ENCODE measurements around the gene LTB4R.
A peak's percentile ranks its signal among the peaks of the same experiment; 100 is the strongest.
"Not testable (repeated sequence)": the region's sequence is repeated elsewhere in the genome, so short reads cannot be mapped to it uniquely, and the experiment has no call there.

LTB4R gene

DNA sequence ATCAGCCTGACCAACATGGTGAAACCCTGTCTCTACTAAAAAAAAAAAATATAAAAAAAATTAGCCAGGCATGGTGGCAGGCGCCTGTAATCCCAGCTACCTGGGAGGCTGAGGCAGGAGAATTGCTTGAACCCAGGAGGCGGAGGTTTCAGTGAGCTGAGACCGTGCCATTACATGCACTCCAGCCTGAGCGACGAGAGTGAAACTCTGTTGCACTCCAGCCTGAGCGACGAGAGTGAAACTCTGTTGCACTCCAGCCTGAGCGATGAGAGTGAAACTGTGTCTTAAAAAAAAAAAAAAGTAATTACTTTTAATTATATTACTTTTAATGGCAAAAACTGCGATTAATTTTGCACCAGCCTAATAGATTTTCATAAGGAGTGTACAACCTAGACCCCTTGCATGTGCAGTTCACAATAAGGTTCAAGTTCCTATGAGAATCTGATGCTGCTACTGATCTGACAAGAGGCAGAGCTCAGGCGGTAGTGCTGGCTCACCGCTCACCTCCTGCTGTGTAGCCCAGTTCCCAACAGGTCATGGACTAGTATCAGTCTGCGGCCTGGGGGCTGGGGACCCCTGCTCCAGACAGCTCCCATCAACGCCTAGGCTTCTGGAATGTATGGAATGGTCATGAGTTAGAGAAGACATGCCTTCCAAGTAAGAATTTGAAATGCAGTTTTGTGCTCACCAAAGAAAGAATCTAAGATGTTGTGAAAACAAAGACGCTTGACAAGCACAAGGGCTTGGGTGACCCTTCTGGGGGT is 10.1 kb downstream of the LTB4R start:
- Histone ChIP-seq H3K4me1 (peaks cover 27% of the 10 kb centered on the region), H3K27ac (no peak overlapping the region), H3K36me3 (peaks cover 1% of the 10 kb centered on the region; the same call in 1 of the 2 replicates), H3K27me3 (no peaks in the 10 kb centered on the region), H3K4me3 (no peak overlapping the region), H3K9me3 (no peaks in the 10 kb centered on the region), H4K20me1 (no peaks in the 10 kb centered on the region), H3K4me2 (no peak overlapping the region), H3K9ac (no peak overlapping the region)
- no peak for TF ChIP-seq Cebpa-rat (IDR thresholded peaks at IDR 0.05)

DNA sequence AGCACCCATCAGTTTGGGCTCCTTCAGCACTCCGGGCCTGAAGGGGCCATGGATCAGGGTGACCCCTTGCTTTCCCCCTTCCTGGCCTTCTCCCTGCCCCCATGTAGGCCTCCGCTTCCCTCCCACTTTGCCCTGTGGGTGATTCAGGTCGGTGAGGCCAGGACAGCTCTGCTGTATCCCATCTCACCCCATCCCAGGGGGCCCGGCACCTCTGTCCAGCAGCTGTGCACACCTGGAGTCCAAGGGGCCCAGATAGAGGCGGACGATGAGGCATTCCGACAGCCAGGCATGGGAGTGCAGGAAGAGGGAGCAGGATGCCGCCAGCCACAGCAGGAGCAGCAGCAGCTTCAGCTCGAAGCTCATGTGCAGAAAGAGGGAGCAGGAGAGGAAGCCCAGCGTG is 11.4 kb downstream of the LTB4R start:
- H3K27me3 ChIP-seq = no peaks in the 10 kb centered on the region
- no peak overlapping the region for H3K27ac ChIP-seq
- no peak overlapping the region for H3K9ac ChIP-seq
- no peak for TF ChIP-seq Cebpa-rat (IDR thresholded peaks at IDR 0.05)
- no peak overlapping the region for H3K4me3 ChIP-seq
- no peaks in the 10 kb centered on the region for H3K9me3 ChIP-seq
- peak overlapping the region; percentile 28 for H3K4me2 ChIP-seq
- H3K36me3 ChIP-seq = no peaks in the 10 kb centered on the region
- peaks cover 40% of the 10 kb centered on the region for H3K4me1 ChIP-seq
- H4K20me1 ChIP-seq = no peaks in the 10 kb centered on the region

- TF ChIP-seq Cebpa-rat (IDR thresholded peaks at IDR 0.05) = no peak
- Histone ChIP-seq H3K4me1 (peaks cover 43% of the 10 kb centered on the region), H3K27me3 (no peaks in the 10 kb centered on the region)
Measured at GRCh38 chr14:24323341-24323740, 12.0 kb downstream of the LTB4R start.

GRCh38 chr14:24324024-24324423 is 12.7 kb downstream of the LTB4R start:
- Histone ChIP-seq H3K27ac (no peak overlapping the region), H3K27me3 (no peaks in the 10 kb centered on the region), H3K4me2 (no peak overlapping the region), H3K36me3 (no peaks in the 10 kb centered on the region), H4K20me1 (no peaks in the 10 kb centered on the region), H3K9me3 (no peaks in the 10 kb centered on the region), H3K9ac (no peak overlapping the region), H3K4me1 (peaks cover 49% of the 10 kb centered on the region), H3K4me3 (no peak overlapping the region)
- TF ChIP-seq Cebpa-rat (IDR thresholded peaks at IDR 0.05) = no peak

More at GRCh38 chr14:24323341-24323740, 12.0 kb downstream of the LTB4R start:
- Histone ChIP-seq H3K4me3 (no peak overlapping the region), H3K9me3 (no peaks in the 10 kb centered on the region), H3K27ac (no peak overlapping the region), H4K20me1 (no peaks in the 10 kb centered on the region), H3K9ac (no peak overlapping the region), H3K4me2 (no peak overlapping the region), H3K36me3 (no peaks in the 10 kb centered on the region)

GRCh38 chr14:24325041-24325530 is 13.8 kb downstream of the LTB4R start:
- H3K4me3 ChIP-seq = no peak overlapping the region
- no peaks in the 10 kb centered on the region for H4K20me1 ChIP-seq
- H3K27ac ChIP-seq = no peak overlapping the region
- no peak for TF ChIP-seq Cebpa-rat (IDR thresholded peaks at IDR 0.05)
- peak overlapping the region; percentile 61 for H3K4me2 ChIP-seq
- H3K36me3 ChIP-seq = no peaks in the 10 kb centered on the region
- no peaks in the 10 kb centered on the region for H3K9me3 ChIP-seq
- peaks cover 59% of the 10 kb centered on the region for H3K4me1 ChIP-seq
- H3K27me3 ChIP-seq = no peaks in the 10 kb centered on the region
- no peak overlapping the region for H3K9ac ChIP-seq

- peak overlapping the region; percentile 61 for H3K4me2 ChIP-seq
- H3K9ac ChIP-seq = no peak overlapping the region
- no peak overlapping the region for H3K4me3 ChIP-seq
- no peaks in the 10 kb centered on the region for H3K9me3 ChIP-seq
- H3K27ac ChIP-seq = peak overlapping the region; percentile 7; the same call in 1 of the 2 replicates
- TF ChIP-seq Cebpa-rat (IDR thresholded peaks at IDR 0.05) = no peak
- H3K27me3 ChIP-seq = no peaks in the 10 kb centered on the region
- no peaks in the 10 kb centered on the region for H4K20me1 ChIP-seq
- no peaks in the 10 kb centered on the region for H3K36me3 ChIP-seq
- H3K4me1 ChIP-seq = peaks cover 59% of the 10 kb centered on the region
Measured at GRCh38 chr14:24325963-24326362, 14.7 kb downstream of the LTB4R start.

GRCh38 chr14:24327303-24327702 is 16.0 kb downstream of the LTB4R start:
- Histone ChIP-seq H3K4me1 (peaks cover 70% of the 10 kb centered on the region), H3K27me3 (peaks cover 2% of the 10 kb centered on the region), H3K27ac (peak overlapping the region; percentile 65), H3K9ac (no peak overlapping the region), H3K4me2 (peak overlapping the region; percentile 61), H3K36me3 (no peaks in the 10 kb centered on the region), H4K20me1 (0 out of 2 replicates have a peak, but pooled peaks cover under 1% of the 10 kb centered on the region), H3K4me3 (no peak overlapping the region), H3K9me3 (no peaks in the 10 kb centered on the region)
- TF ChIP-seq Cebpa-rat (IDR thresholded peaks at IDR 0.05) = no peak

DNA sequence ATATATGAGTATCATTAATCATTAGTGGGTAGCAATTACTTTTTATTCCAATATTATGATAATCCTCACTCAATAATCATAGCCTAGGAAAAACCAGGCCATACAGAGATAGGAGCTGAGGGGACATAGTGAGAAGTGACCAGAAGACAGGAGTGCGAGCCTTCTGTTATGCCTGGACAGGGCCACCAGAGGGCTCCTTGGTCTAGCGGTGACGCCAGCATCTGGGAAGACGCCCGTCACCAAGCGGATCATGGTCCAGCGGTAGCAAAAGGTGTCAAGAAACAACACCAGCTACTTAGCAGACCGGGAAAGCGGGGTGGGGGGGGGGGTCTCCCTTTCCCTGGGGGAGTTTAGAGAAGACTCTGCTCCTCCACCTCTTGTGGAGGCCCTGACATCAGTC is 16.6 kb downstream of the LTB4R start:
- not testable (repeated sequence) for H3K27me3 ChIP-seq
- H3K4me2 ChIP-seq = peak overlapping the region; percentile 61

DNA sequence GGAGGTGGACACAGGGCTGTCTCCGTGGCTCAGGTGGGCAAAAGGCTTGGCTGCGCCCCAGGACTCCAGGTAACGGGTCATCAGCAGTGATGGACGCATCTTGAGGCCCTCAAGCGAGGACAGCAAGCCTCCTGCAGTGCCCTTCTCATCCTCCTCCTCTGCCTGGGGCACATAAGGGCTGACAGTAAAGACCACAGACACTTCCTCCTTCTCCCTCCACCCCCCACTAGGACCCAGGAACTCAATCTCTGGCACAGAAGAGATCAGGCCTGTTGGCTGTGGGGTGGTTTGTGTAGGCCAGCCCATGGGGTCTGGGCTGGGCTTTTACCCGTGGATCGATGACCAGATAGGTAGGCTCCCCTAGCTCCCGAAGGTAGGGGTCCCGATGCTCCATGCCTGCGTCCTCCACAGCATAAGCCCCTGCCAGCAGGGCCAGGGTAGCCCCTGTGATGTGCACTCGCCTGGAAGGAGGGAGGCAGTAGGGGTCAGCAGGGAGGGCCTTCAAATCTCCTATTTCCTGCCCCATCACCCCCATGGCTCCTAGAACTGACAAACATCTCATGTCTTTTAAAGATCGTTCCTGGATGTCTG is 17.9 kb downstream of the LTB4R start:
- Histone ChIP-seq H3K4me2 (peak overlapping the region; percentile 60), H3K36me3 (no peaks in the 10 kb centered on the region), H4K20me1 (peaks cover 19% of the 10 kb centered on the region), H3K9me3 (no peaks in the 10 kb centered on the region), H3K4me3 (no peak overlapping the region), H3K9ac (no peak overlapping the region), H3K4me1 (peaks cover 82% of the 10 kb centered on the region), H3K27me3 (peaks cover 21% of the 10 kb centered on the region), H3K27ac (no peak overlapping the region)
- no peak for TF ChIP-seq Cebpa-rat (IDR thresholded peaks at IDR 0.05)

More for the DNA sequence above, 16.6 kb downstream of the LTB4R start:
- not testable (repeated sequence) for H3K9ac ChIP-seq, H4K20me1 ChIP-seq, H3K9me3 ChIP-seq, H3K4me3 ChIP-seq, H3K36me3 ChIP-seq
- H3K27ac ChIP-seq = 0 out of 2 replicates have a peak overlapping the region, but pooled peaks have one; percentile 65
- peaks cover 71% of the 10 kb centered on the region for H3K4me1 ChIP-seq

DNA sequence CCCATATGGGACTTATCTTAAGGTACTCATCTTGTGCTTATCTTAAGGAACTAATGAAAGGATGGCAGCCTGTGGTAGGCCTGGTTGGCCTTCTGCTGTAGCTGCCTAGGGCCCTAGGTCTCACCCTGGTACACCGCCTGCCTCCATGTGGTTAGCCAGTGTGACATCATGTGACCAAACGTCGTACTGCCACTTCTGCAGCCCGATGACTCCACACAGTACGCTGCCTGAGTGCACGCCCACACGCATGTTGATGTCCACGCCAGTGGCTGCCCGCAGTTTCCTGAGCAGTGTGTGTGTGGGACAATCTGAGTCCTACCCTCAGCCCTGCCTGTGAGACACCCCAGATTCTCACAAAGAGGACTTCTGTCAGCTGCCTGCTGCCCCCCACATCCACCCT is 18.4 kb downstream of the LTB4R start:
- Histone ChIP-seq H3K4me2 (peak overlapping the region; percentile 60; the same call in 1 of the 2 replicates), H3K4me3 (no peak overlapping the region), H4K20me1 (peaks cover 24% of the 10 kb centered on the region), H3K4me1 (peaks cover 84% of the 10 kb centered on the region), H3K27me3 (peaks cover 27% of the 10 kb centered on the region), H3K9me3 (no peaks in the 10 kb centered on the region), H3K36me3 (no peaks in the 10 kb centered on the region), H3K27ac (no peak overlapping the region), H3K9ac (no peak overlapping the region)
- TF ChIP-seq Cebpa-rat (IDR thresholded peaks at IDR 0.05) = no peak
